AG04450 (cell line): Measurements from ENCODE around the gene PLXNA4. TPM values are rescaled to one million over a fixed set of nuclear protein-coding genes. Genes with fewer than 3 reads are reported as not detected.

ENCODE experiments used
- CTCF ChIA-PET: fragments of 300-600, 350-600 bp; formaldehyde crosslinking; extraction: SDS; loops from one replicate; lab custom pipeline; 2022; ENCODE audit warnings: antibody characterized with exemption, inconsistent platforms; lab: Charles Lee
- POLR2A ChIA-PET: fragments of 350-600 bp; formaldehyde crosslinking; extraction: SDS; loops from one replicate; lab custom pipeline; 2021; ENCODE audit warnings: antibody characterized with exemption, inconsistent platforms; lab: Yijun Ruan, JAX
- DNase-seq: peaks from one replicate; pipeline ENCODE4 v3.0.0-alpha.2; 2011; ENCODE audit warnings: low read depth, low spot score
- H3K27ac ChIP-seq: one replicate; pipeline ENCODE4 v1.5.1; 2012; ENCODE audit warnings: low read depth, low read length, control low read depth
- H3K27me3 ChIP-seq: one replicate; pipeline ENCODE4 v1.6.0; 2012; ENCODE audit warnings: low read length; ENCODE audit not compliant: control insufficient read depth, insufficient read depth
- H3K4me3 ChIP-seq: 2 replicates; pipeline ENCODE4 v1.5.1; 2011; ENCODE audit warnings: mild to moderate bottlenecking, low read depth, low read length, control low read depth
- H3K9me3 ChIP-seq: 2 replicates; pipeline ENCODE4 v1.5.1; 2012; ENCODE audit warnings: low read length; ENCODE audit not compliant: control insufficient read depth, insufficient read depth
- CTCF ChIP-seq: IDR thresholded peaks from 2 replicates; pipeline ENCODE4 v1.5.1; 2011; ENCODE audit warnings: low read depth, low read length, control low read depth, inconsistent platforms
- polyA plus RNA-seq: library from polyadenylated mRNA; depleted of rRNA; stranded (reverse); fragments of >200 nt; gene quantifications from 2 replicates; pipeline ENCODE4 v1.2.3, GENCODE V29; 2011

Gene PLXNA4
- polyA plus RNA-seq, 1 experiment = 0.05 TPM

- no peak for DNase-seq
- POLR2A ChIA-PET = no interaction called here
- TF ChIP-seq CTCF = no peak
- Histone ChIP-seq H3K4me3 (no peak overlapping the region), H3K9me3 (no peaks in the 10 kb centered on the region), H3K27me3 (peaks cover 2% of the 10 kb centered on the region), H3K27ac (no peak overlapping the region)
- CTCF ChIA-PET = no interaction called here
Measured at GRCh38 chr7:132440151-132440550, 136.1 kb downstream of the PLXNA4 start.

DNA sequence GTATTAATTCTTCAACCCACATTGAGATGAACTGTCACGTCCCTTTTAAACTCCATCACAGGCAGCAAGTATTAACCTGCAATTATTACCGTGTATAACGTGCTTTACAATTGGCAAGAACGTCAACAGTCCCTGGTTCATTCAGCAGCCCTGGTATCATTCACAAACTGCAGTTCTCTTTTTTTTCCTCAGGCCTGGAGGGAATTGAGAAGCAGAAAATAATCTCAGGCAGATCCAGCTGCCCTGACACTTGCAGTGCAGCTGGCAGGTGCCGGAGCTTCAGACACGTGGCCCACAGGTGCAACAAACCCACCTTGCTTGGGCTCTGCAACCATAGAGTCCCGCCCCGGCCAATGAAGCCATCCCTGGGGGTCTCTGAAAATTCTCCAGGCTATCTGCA is 137.3 kb downstream of the PLXNA4 start:
- no peak overlapping the region for H3K27ac ChIP-seq
- POLR2A ChIA-PET = no interaction called here
- H3K9me3 ChIP-seq = no peaks in the 10 kb centered on the region
- CTCF ChIA-PET = no interaction called here
- no peak for TF ChIP-seq CTCF
- DNase-seq = no peak
- peaks cover 2% of the 10 kb centered on the region for H3K27me3 ChIP-seq
- H3K4me3 ChIP-seq = no peak overlapping the region

GRCh38 chr7:132437730-132438129 is 138.5 kb downstream of the PLXNA4 start:
- Histone ChIP-seq H3K4me3 (no peak overlapping the region), H3K27me3 (peaks cover 2% of the 10 kb centered on the region), H3K27ac (no peak overlapping the region), H3K9me3 (no peaks in the 10 kb centered on the region)
- TF ChIP-seq CTCF = no peak
- POLR2A ChIA-PET = no interaction called here
- CTCF ChIA-PET = interaction anchor here (0.5 kb wide), 1 partner anchor 44 kb away, joined by 7 read pairs; no protein-coding TSS in a partner anchor
- DNase-seq = no peak

- CTCF ChIA-PET = no interaction called here
- TF ChIP-seq CTCF = no peak
- POLR2A ChIA-PET = no interaction called here
- no peaks in the 10 kb centered on the region for H3K9me3 ChIP-seq
- peaks cover 2% of the 10 kb centered on the region for H3K27me3 ChIP-seq
- DNase-seq = no peak
- no peak overlapping the region for H3K4me3 ChIP-seq
- no peak overlapping the region for H3K27ac ChIP-seq
Measured at GRCh38 chr7:132436121-132436520, 140.1 kb downstream of the PLXNA4 start.

DNA sequence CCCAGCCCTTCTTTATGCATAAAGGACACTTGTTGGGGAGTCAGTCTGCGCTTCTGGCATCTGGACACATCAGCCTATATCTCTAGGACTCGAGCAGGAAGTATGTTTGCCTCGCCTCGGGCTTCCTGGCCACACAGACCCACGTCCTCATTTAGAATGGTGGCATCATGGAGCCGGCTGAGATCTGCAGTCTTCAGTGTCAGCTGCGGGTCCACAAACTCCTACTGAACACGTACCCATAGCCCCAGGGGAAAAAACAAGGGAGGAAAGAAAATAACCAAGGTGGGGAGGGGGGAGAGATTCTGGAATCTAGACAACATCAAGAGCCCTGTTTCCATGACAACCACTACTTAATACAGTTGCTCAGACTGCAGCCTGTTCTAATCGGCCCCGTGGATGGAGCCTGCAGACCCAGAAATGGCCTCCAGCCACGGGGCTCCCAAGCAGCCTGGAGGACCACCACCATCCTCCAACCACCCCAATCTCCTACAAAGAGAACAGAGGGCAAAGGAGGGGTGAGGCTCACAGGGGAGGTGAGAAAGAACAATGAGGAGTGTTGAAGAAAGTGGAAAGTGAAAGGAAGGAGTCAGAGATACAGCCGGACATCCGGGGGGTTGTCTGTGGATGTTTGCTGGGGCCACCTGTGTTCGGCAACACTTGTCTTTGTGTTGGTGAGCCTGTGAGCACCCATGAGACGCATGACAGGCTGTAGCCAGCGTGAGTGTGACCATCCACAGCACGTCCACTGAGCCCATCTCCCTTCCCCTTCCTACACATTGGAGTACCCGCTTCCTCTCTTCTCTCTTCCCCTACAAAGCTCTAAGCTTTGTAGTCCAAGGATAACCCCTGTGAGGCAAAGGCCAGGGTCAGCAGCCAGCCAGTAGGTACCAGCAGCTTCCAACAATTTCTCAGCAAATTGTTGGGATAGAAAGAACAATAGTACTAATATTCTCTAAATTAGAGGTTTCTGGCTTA is 141.0 kb downstream of the PLXNA4 start:
- no peak for TF ChIP-seq CTCF
- peaks cover 2% of the 10 kb centered on the region for H3K27me3 ChIP-seq
- H3K27ac ChIP-seq = no peak overlapping the region
- ChIA-PET POLR2A (no interaction called here), CTCF (no interaction called here)
- DNase-seq = no peak
- no peaks in the 10 kb centered on the region for H3K9me3 ChIP-seq
- no peak overlapping the region for H3K4me3 ChIP-seq
